GM10266 (cell line): ENCODE data around the gene ABTB2.

Experiments
- DNase-seq: peaks from one replicate; pipeline ENCODE4 v3.0.0; 2012; ENCODE audit errors: extremely low spot score
- TF ChIP-seq, protein P1 (sequence below): IDR thresholded peaks from 2 replicates; pipeline ENCODE4 v1.5.1; 2012; ENCODE audit warnings: mild to moderate bottlenecking, low read depth; ENCODE audit not compliant: control insufficient read depth, insufficient read depth; ENCODE audit errors: missing control alignments

Gene ABTB2

GRCh38 chr11:34343153-34343552, 14.7 kb downstream of the ABTB2 start:
- TF ChIP-seq, protein P1, sequence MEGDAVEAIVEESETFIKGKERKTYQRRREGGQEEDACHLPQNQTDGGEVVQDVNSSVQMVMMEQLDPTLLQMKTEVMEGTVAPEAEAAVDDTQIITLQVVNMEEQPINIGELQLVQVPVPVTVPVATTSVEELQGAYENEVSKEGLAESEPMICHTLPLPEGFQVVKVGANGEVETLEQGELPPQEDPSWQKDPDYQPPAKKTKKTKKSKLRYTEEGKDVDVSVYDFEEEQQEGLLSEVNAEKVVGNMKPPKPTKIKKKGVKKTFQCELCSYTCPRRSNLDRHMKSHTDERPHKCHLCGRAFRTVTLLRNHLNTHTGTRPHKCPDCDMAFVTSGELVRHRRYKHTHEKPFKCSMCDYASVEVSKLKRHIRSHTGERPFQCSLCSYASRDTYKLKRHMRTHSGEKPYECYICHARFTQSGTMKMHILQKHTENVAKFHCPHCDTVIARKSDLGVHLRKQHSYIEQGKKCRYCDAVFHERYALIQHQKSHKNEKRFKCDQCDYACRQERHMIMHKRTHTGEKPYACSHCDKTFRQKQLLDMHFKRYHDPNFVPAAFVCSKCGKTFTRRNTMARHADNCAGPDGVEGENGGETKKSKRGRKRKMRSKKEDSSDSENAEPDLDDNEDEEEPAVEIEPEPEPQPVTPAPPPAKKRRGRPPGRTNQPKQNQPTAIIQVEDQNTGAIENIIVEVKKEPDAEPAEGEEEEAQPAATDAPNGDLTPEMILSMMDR, result no peak
- DNase-seq, result no peak

GRCh38 chr11:34341931-34342533, 15.8 kb downstream of the ABTB2 start:
- TF ChIP-seq, protein P1, result no peak
- no peak for DNase-seq

- no peak for DNase-seq
- TF ChIP-seq, protein P1, result no peak
Measured at GRCh38 chr11:34341096-34341495, 16.7 kb downstream of the ABTB2 start.

GRCh38 chr11:34340653-34341052, 17.2 kb downstream of the ABTB2 start:
- no peak for DNase-seq
- TF ChIP-seq, protein P1, result no peak

- TF ChIP-seq, protein P1, result no peak
- DNase-seq, result no peak
Measured at GRCh38 chr11:34339149-34340064, 18.4 kb downstream of the ABTB2 start.

DNA sequence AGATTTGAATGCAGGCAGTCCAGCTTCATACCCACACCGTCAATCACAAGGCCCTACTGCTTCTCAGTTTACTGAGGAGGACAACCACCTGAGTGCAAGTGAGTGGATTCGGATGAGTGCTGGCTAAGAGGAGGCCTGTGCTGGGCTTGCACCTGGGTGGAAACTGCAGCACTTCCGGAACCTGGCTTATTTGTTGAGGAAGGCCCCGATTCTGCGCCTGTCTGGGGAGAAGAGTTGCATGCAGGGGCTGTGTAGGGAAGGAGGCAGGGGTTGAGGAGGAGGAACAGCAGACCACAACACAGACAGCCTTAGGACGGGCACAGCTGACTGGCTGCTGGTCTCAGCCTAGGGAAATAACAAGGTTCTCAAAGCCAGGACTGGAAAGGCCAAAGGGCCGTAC, 20.8 kb downstream of the ABTB2 start:
- DNase-seq, result no peak
- TF ChIP-seq, protein P1, result no peak

- TF ChIP-seq, protein P1, result no peak
- DNase-seq, result no peak
Measured at GRCh38 chr11:34335801-34336200, 22.0 kb downstream of the ABTB2 start.
